Mesenchymal stem cell (in vitro differentiated cells and primary cell): ENCODE measurements around the gene C9orf57.

Source experiments
- DNase-seq: peaks from one replicate; pipeline ENCODE4 v3.0.0-alpha.2; 2013
- H2AFZ ChIP-seq: one replicate; pipeline ENCODE4 v1.6.1; 2013; ENCODE audit warnings: low read depth, mild to moderate bottlenecking, control low read depth, inconsistent platforms, low read length, moderate library complexity
- H2AK5ac ChIP-seq: 2 replicates; pipeline ENCODE4 v1.6.1; 2013; ENCODE audit warnings: low read length, moderate library complexity, mild to moderate bottlenecking, inconsistent platforms; ENCODE audit not compliant: severe bottlenecking
- H2BK120ac ChIP-seq: one replicate; pipeline ENCODE4 v1.6.1; 2013; ENCODE audit warnings: low read depth, mild to moderate bottlenecking, inconsistent platforms, low read length, moderate library complexity
- H2BK12ac ChIP-seq, 2 experiments: one replicate each; pipeline ENCODE4 v1.6.1; 2013; ENCODE audit warnings: inconsistent platforms in 2 of 2, low read length in 2 of 2, mild to moderate bottlenecking in 2 of 2, moderate library complexity in 2 of 2, control low read depth in 1 of 2
- H2BK15ac ChIP-seq: one replicate; pipeline ENCODE4 v1.6.1; 2013; ENCODE audit warnings: mild to moderate bottlenecking, low read depth, inconsistent platforms; ENCODE audit not compliant: poor library complexity, severe bottlenecking
- H2BK5ac ChIP-seq: 2 replicates; pipeline ENCODE4 v1.6.1; 2013; ENCODE audit warnings: low read depth, mild to moderate bottlenecking, low read length, control low read depth, inconsistent platforms; ENCODE audit not compliant: poor library complexity, severe bottlenecking
- H3K14ac ChIP-seq, 2 experiments: one replicate each; pipeline ENCODE4 v1.6.1; 2013; ENCODE audit warnings: inconsistent platforms in 2 of 2, low read length in 2 of 2, control low read depth in 1 of 2, mild to moderate bottlenecking in 1 of 2, moderate library complexity in 1 of 2
- H3K18ac ChIP-seq, 2 experiments: one replicate each; pipeline ENCODE4 v1.6.1; 2013; ENCODE audit warnings: inconsistent platforms in 2 of 2, low read length in 2 of 2, control low read depth in 1 of 2, low read depth in 1 of 2, mild to moderate bottlenecking in 1 of 2
- H3K23ac ChIP-seq, 2 experiments: one replicate each; pipeline ENCODE4 v1.6.1; 2013; ENCODE audit warnings: inconsistent platforms in 2 of 2, low read length in 2 of 2, mild to moderate bottlenecking in 2 of 2, moderate library complexity in 2 of 2, control low read depth in 1 of 2
- H3K27ac ChIP-seq: 2 replicates; pipeline ENCODE4 v1.5.1; 2013; ENCODE audit warnings: mild to moderate bottlenecking, moderate library complexity, low read length, control low read depth, inconsistent platforms; ENCODE audit not compliant: poor library complexity, severe bottlenecking
- H3K27me3 ChIP-seq, 2 experiments: 2 replicates each; pipeline versions ENCODE4 v1.6.1 to v1.7.0; 2013; ENCODE audit warnings: low read length in 2 of 2, mild to moderate bottlenecking in 2 of 2, moderate library complexity in 2 of 2, control low read depth in 1 of 2, inconsistent platforms in 1 of 2; ENCODE audit not compliant: control insufficient read depth in 1 of 2, insufficient read depth in 1 of 2
- H3K36me3 ChIP-seq, 2 experiments: 2 replicates each; pipeline versions ENCODE4 v1.6.1 to v1.7.0; 2013; ENCODE audit warnings: low read length in 2 of 2, control low read depth in 1 of 2, inconsistent platforms in 1 of 2, low read depth in 1 of 2, mild to moderate bottlenecking in 1 of 2; ENCODE audit not compliant: insufficient read depth in 2 of 2, control insufficient read depth in 1 of 2
- H3K4ac ChIP-seq, 2 experiments: one replicate each; pipeline ENCODE4 v1.6.1; 2013; ENCODE audit warnings: inconsistent platforms in 2 of 2, low read length in 2 of 2, mild to moderate bottlenecking in 2 of 2, moderate library complexity in 2 of 2, control low read depth in 1 of 2, low read depth in 1 of 2
- H3K4me1 ChIP-seq: 2 replicates; pipeline ENCODE4 v1.6.1; 2013; ENCODE audit warnings: low read depth, low read length, control low read depth; ENCODE audit not compliant: control insufficient read depth, insufficient read depth
- H3K4me2 ChIP-seq: 2 replicates; pipeline ENCODE4 v1.6.1; 2013; ENCODE audit warnings: low read length, mild to moderate bottlenecking, inconsistent platforms; ENCODE audit not compliant: poor library complexity, severe bottlenecking
- H3K4me3 ChIP-seq, 2 experiments: 2 replicates each; pipeline versions ENCODE4 v1.5.1 to v1.7.0; 2013; ENCODE audit warnings: low read length in 2 of 2, mild to moderate bottlenecking in 2 of 2, control low read depth in 1 of 2, low read depth in 1 of 2; ENCODE audit not compliant: insufficient read depth in 1 of 2
- H3K79me1 ChIP-seq: replicated peaks from 2 replicates; pipeline ENCODE4 v1.6.1; 2013; ENCODE audit warnings: mild to moderate bottlenecking, control low read depth, low read length, inconsistent platforms; ENCODE audit not compliant: poor library complexity, severe bottlenecking
- H3K9ac ChIP-seq: 2 replicates; pipeline ENCODE4 v1.7.0; 2013; ENCODE audit warnings: mild to moderate bottlenecking, low read length, moderate library complexity
- H3K9me3 ChIP-seq: 2 replicates; pipeline ENCODE4 v1.7.0; 2013; ENCODE audit warnings: mild to moderate bottlenecking, low read length; ENCODE audit not compliant: control insufficient read depth
- H4K8ac ChIP-seq: one replicate; pipeline ENCODE4 v1.6.1; 2013; ENCODE audit warnings: inconsistent platforms, mild to moderate bottlenecking, low read length, moderate library complexity
- H4K91ac ChIP-seq: one replicate; pipeline ENCODE4 v1.6.1; 2013; ENCODE audit warnings: mild to moderate bottlenecking, low read length, inconsistent platforms
- WGBS: methylation state at CpG from one replicate; pipeline ENCODE4 v1.1.7; 2013; ENCODE audit warnings: mixed read lengths; 5-methylcytosine and 5-hydroxymethylcytosine counted together

The C9orf57 gene

GRCh38 chr9:72039532-72039931 lies 20.9 kb downstream of the C9orf57 start:
- DNase-seq, result no peak
- no peak overlapping the region for H2BK12ac ChIP-seq
- H4K8ac ChIP-seq, result no peak overlapping the region
- H2BK5ac ChIP-seq, result no peak overlapping the region
- H3K14ac ChIP-seq, result no peak overlapping the region
- H3K27ac ChIP-seq, result no peak overlapping the region
- H3K23ac ChIP-seq, result no peak overlapping the region
- H3K4me3 ChIP-seq, result no peak overlapping the region
- H3K4me2 ChIP-seq, result no peak overlapping the region
- no peak overlapping the region for H3K4ac ChIP-seq
- WGBS, result 85% methylated on average over 8 of the region's 8 CpGs
- H3K18ac ChIP-seq, result no peak overlapping the region
- no peaks in the 10 kb centered on the region for H3K36me3 ChIP-seq
- no peaks in the 10 kb centered on the region for H3K4me1 ChIP-seq
- peak overlapping the region; percentile 34 for H3K9ac ChIP-seq
- H3K9me3 ChIP-seq, result no peaks in the 10 kb centered on the region
- peak overlapping the region; percentile 29 for H2AFZ ChIP-seq
- H3K79me1 ChIP-seq, result no peaks in the 10 kb centered on the region
- no peak overlapping the region for H2AK5ac ChIP-seq
- H4K91ac ChIP-seq, result no peak overlapping the region
- H2BK15ac ChIP-seq, result no peak overlapping the region
- peaks cover 0 to 27% of the 10 kb centered on the region in 2 experiments for H3K27me3 ChIP-seq
- no peak overlapping the region for H2BK120ac ChIP-seq

DNA sequence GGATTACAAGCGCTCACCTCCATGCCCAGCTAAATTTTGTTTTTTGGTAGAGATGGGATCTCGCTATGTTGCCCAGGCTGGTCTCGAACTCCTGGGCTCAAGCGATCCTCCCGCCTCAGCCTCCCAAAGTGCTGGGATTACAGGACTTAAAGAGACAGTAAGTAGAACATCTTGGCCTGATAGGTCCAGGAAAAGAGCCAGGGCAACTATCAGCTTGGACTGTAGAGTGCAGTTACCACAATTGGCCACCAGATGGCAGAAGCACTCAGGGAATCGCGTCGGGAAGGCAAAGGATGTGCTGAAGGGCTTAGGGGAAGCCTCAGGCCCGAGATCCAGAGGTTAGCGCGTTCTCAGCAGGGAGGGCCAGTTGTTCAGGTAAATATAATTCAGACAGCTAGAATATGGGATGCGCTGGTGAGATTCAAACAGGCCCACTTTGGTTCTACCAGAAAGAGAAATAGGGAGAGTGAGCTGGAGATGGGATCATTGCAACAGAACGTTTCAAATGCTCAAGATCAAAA lies 21.5 kb downstream of the C9orf57 start:
- peaks cover 0 to 27% of the 10 kb centered on the region in 2 experiments for H3K27me3 ChIP-seq
- H3K4ac ChIP-seq, result no peak overlapping the region
- no peak overlapping the region for H4K8ac ChIP-seq
- no peak overlapping the region for H3K4me2 ChIP-seq
- H3K27ac ChIP-seq, result no peak overlapping the region
- no peaks in the 10 kb centered on the region for H3K36me3 ChIP-seq
- H2BK15ac ChIP-seq, result no peak overlapping the region
- no peak overlapping the region for H3K4me3 ChIP-seq
- H2BK12ac ChIP-seq, result no peak overlapping the region
- no peaks in the 10 kb centered on the region for H3K9me3 ChIP-seq
- no peak overlapping the region for H3K18ac ChIP-seq
- H3K14ac ChIP-seq, result no peak overlapping the region
- no peak overlapping the region for H3K23ac ChIP-seq
- H2BK120ac ChIP-seq, result no peak overlapping the region
- H2BK5ac ChIP-seq, result no peak overlapping the region
- H2AFZ ChIP-seq, result peak overlapping the region; percentile 29
- peak; percentile 71 for DNase-seq
- no peaks in the 10 kb centered on the region for H3K79me1 ChIP-seq
- WGBS, result 15% methylated on average over 12 of the region's 13 CpGs
- H2AK5ac ChIP-seq, result no peak overlapping the region
- H3K9ac ChIP-seq, result peak overlapping the region; percentile 34
- no peak overlapping the region for H4K91ac ChIP-seq
- H3K4me1 ChIP-seq, result no peaks in the 10 kb centered on the region

- H4K8ac ChIP-seq, result no peak overlapping the region
- H3K4ac ChIP-seq, result no peak overlapping the region
- H2BK15ac ChIP-seq, result no peak overlapping the region
- no peak for DNase-seq
- H2BK120ac ChIP-seq, result no peak overlapping the region
- H2AFZ ChIP-seq, result no peak overlapping the region
- H3K9ac ChIP-seq, result no peak overlapping the region
- no peaks in the 10 kb centered on the region for H3K36me3 ChIP-seq
- H3K4me1 ChIP-seq, result no peaks in the 10 kb centered on the region
- H3K23ac ChIP-seq, result no peak overlapping the region
- H3K4me3 ChIP-seq, result no peak overlapping the region
- no peaks in the 10 kb centered on the region for H3K9me3 ChIP-seq
- no peak overlapping the region for H3K14ac ChIP-seq
- 100% methylated on average over 2 of the region's 4 CpGs for WGBS
- no peak overlapping the region for H2AK5ac ChIP-seq
- H2BK12ac ChIP-seq, result no peak overlapping the region
- H2BK5ac ChIP-seq, result no peak overlapping the region
- no peak overlapping the region for H3K18ac ChIP-seq
- H3K27me3 ChIP-seq, result peaks cover 0 to 27% of the 10 kb centered on the region in 2 experiments
- H3K27ac ChIP-seq, result no peak overlapping the region
- no peak overlapping the region for H3K4me2 ChIP-seq
- H4K91ac ChIP-seq, result no peak overlapping the region
- H3K79me1 ChIP-seq, result no peaks in the 10 kb centered on the region
Measured at GRCh38 chr9:72038408-72038807, 22.0 kb downstream of the C9orf57 start.

DNA sequence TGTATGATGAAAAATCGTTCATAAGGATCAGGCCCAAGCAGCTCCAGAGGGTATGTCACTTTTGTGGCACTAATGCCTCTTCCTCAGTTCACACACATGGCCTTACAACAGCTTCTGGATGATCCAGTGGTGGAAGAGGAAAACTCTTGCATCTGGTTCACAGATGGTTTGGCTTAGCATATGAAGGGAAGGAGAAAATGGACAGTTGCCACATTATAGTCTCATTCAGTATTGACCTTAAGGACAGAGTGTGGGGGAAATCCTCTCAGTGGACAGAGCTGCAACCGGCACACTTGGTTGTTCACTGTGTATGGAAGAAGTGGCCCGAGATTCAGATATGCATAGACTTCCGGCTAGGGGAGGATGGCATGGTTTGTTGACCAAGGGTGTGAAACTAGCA lies 22.8 kb downstream of the C9orf57 start:
- Histone ChIP-seq H3K4me3 (no peak overlapping the region), H2BK15ac (no peak overlapping the region), H3K27me3 (peaks cover 0 to 24% of the 10 kb centered on the region in 2 experiments), H4K91ac (no peak overlapping the region), H3K36me3 (no peaks in the 10 kb centered on the region), H3K4me2 (peak overlapping the region; percentile 36), H3K9me3 (no peaks in the 10 kb centered on the region), H2AFZ (no peak overlapping the region), H3K14ac (no peak overlapping the region), H2BK5ac (no peak overlapping the region), H2BK120ac (no peak overlapping the region), H3K23ac (no peak overlapping the region), H3K9ac (no peak overlapping the region), H2BK12ac (no peak overlapping the region), H2AK5ac (no peak overlapping the region), H3K4ac (no peak overlapping the region), H3K4me1 (no peaks in the 10 kb centered on the region), H3K18ac (no peak overlapping the region), H3K27ac (no peak overlapping the region), H3K79me1 (no peaks in the 10 kb centered on the region), H4K8ac (no peak overlapping the region)
- no peak for DNase-seq
- WGBS, result 68% methylated on average over 4 of the region's 4 CpGs
